Upper lobe of left lung (tissue), 6 donors: ENCODE results near the gene PDAP1. TPM values are rescaled to one million over a fixed set of nuclear protein-coding genes. Genes with fewer than 3 reads are reported as not detected.
"Not testable (repeated sequence)": the region's sequence is repeated elsewhere in the genome, so short reads cannot be mapped to it uniquely, and the experiment has no call there.

Experiments
- ATAC-seq, 2 donors: fragments of 200-7000 bp; cut with Tn5 transposase; one replicate each; pipeline ENCODE4 v1.9.1; 2022; ENCODE audit warnings: mild to moderate bottlenecking in 2 of 2, moderate library complexity in 2 of 2; ENCODE audit not compliant: low FRiP score in 2 of 2
- DNase-seq, 2 donors: peaks; one replicate each; pipeline ENCODE4 v3.0.0-alpha.2; 2019 to 2020
- H3K27ac ChIP-seq, 4 donors: fragments of 200-600 bp; sonication (generic); one replicate each; pipeline ENCODE4 v1.5.1; 2016 to 2019
- H3K27me3 ChIP-seq, 4 donors: fragments of 200-600 bp; sonication (generic); one replicate each; pipeline ENCODE4 v1.5.1; 2017 to 2019
- H3K36me3 ChIP-seq, 4 donors: fragments of 200-600 bp; sonication (generic); one replicate each; pipeline ENCODE4 v1.5.1; 2016 to 2019
- H3K4me1 ChIP-seq, 4 donors: fragments of 200-600 bp; sonication (generic); one replicate each; pipeline ENCODE4 v1.5.1; 2018 to 2019
- H3K4me3 ChIP-seq, 4 donors: fragments of 200-600 bp; sonication (generic); one replicate each; pipeline ENCODE4 v1.5.1; 2017 to 2019; ENCODE audit warnings: mild to moderate bottlenecking in 2 of 4, moderate library complexity in 1 of 4
- H3K9me3 ChIP-seq, 4 donors: fragments of 200-600 bp; sonication (generic); one replicate each; pipeline ENCODE4 v1.5.1; 2018 to 2019
- EP300 ChIP-seq, 4 donors: sonication (generic); formaldehyde crosslinking; IDR thresholded peaks; one replicate each; pipeline ENCODE4 v1.5.1; 2017; ENCODE audit warnings: antibody characterized with exemption in 4 of 4, control low read depth in 2 of 4
- POLR2A ChIP-seq, 4 donors: fragments of 450-650 bp; IDR thresholded peaks; one replicate each; pipeline ENCODE4 v1.5.1; 2016 to 2017; ENCODE audit warnings: antibody characterized with exemption in 4 of 4, mild to moderate bottlenecking in 2 of 4
- POLR2AphosphoS5 ChIP-seq, 2 donors: sonication (generic); formaldehyde crosslinking; IDR thresholded peaks; one replicate each; pipeline ENCODE4 v1.5.1; 2017; ENCODE audit warnings: antibody characterized with exemption in 2 of 2
- WGBS, 2 donors: methylation state at CpG; one replicate each; pipeline ENCODE4 v1.1.5; 2017 to 2018; 5-methylcytosine and 5-hydroxymethylcytosine counted together
- total RNA-seq, 6 donors: library from RNA; depleted of rRNA in 4 of 6; stranded (reverse); fragments of >200 nt in 4 of 6; gene quantifications; one replicate each; pipeline versions ENCODE4 v1.1.0 to v1.2.1, GENCODE V29; 2016 to 2021
- TF ChIP-seq, protein P1 (sequence below), 6 experiments: fragments of 450-650 bp in 4 of 6; fragments of 200-600 bp in 2 of 6; sonication (generic) in 2 of 6; IDR thresholded peaks; one replicate each; pipeline ENCODE4 v1.5.1; 2016 to 2019; ENCODE audit warnings: antibody characterized with exemption in 6 of 6
- donor health status: DM: no; HTN: no; CAD: no; lungs with moderate emphysema.
- donor health status: DM: no; HTN: yes; CAD: no; lungs with severe emphysema.

The PDAP1 gene
- total RNA-seq, 6 donors from 2014 or later, result 31.4 to 76.0 (median 67.4) TPM

- Histone ChIP-seq H3K36me3 (peaks cover 43 to 91% (median 75%) of the 10 kb centered on the region in 4 donors), H3K27me3 (no peaks in the 10 kb centered on the region), H3K9me3 (no peaks in the 10 kb centered on the region), H3K4me1 (no peaks in the 10 kb centered on the region), H3K27ac (no peak overlapping the region), H3K4me3 (no peak overlapping the region)
- DNase-seq (peak in 1 of 2 donors; percentile 74), ATAC-seq (peak in 1 of 2 donors; percentile 42)
- WGBS, 2 donors, result 89 to 93% methylated on average over 24 to 26 of the region's 29 CpGs
- TF ChIP-seq EP300 (IDR thresholded peaks at IDR 0.05) (no peak), POLR2AphosphoS5 (IDR thresholded peaks at IDR 0.05) (no peak)
- TF ChIP-seq, protein P1, sequence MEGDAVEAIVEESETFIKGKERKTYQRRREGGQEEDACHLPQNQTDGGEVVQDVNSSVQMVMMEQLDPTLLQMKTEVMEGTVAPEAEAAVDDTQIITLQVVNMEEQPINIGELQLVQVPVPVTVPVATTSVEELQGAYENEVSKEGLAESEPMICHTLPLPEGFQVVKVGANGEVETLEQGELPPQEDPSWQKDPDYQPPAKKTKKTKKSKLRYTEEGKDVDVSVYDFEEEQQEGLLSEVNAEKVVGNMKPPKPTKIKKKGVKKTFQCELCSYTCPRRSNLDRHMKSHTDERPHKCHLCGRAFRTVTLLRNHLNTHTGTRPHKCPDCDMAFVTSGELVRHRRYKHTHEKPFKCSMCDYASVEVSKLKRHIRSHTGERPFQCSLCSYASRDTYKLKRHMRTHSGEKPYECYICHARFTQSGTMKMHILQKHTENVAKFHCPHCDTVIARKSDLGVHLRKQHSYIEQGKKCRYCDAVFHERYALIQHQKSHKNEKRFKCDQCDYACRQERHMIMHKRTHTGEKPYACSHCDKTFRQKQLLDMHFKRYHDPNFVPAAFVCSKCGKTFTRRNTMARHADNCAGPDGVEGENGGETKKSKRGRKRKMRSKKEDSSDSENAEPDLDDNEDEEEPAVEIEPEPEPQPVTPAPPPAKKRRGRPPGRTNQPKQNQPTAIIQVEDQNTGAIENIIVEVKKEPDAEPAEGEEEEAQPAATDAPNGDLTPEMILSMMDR (IDR thresholded peaks at IDR 0.05), result no peak
Observed at GRCh38 chr7:99419323-99420021, 11.1 kb upstream of the PDAP1 start.

GRCh38 chr7:99418260-99418659 is 9.9 kb upstream of the PDAP1 start:
- WGBS, 2 donors, result 90 to 94% methylated on average over 2 to 9 of the region's 9 CpGs
- ATAC-seq (no peak), DNase-seq (no peak)
- H3K9me3 ChIP-seq, result no peaks in the 10 kb centered on the region
- no peak for TF ChIP-seq POLR2AphosphoS5 (IDR thresholded peaks at IDR 0.05)
- no peak for TF ChIP-seq POLR2A (IDR thresholded peaks at IDR 0.05)
- no peak for TF ChIP-seq EP300 (IDR thresholded peaks at IDR 0.05)
- TF ChIP-seq, protein P1 (IDR thresholded peaks at IDR 0.05), result no peak
- no peak overlapping the region for H3K27ac ChIP-seq
- no peaks in the 10 kb centered on the region for H3K27me3 ChIP-seq
- H3K36me3 ChIP-seq, result peaks cover 52 to 88% (median 76%) of the 10 kb centered on the region in 4 donors
- H3K4me1 ChIP-seq, result no peaks in the 10 kb centered on the region
- H3K4me3 ChIP-seq, result no peak overlapping the region

DNA sequence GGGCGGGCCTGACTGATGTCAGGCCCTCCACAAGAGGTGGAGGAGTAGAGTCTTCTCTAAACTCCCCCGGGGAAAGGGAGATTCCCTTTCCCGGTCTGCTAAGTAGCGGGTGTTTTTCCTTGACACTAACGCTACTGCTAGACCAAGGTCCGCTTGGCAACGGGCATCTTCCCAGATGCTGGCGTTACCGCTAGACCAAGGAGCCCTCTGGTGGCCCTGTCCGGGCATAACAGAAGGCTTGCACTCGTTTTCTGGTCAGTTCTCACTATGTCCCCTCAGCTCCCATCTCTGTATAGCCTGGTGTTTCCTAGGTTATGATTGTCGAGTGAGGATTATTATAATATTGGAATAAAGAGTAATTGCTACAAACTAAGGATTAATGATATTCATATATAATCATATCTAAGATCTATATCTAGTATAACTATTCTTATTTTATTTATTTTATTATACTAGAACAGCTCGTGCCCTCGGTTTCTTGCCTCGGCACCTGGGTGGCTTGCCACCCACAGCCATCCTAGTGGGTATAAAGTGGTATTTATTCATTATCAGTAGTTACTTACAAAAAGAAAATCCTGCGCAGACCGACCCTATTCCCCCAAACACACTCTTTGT is 7.2 kb upstream of the PDAP1 start:
- peaks cover 61 to 99% (median 89%) of the 10 kb centered on the region in 4 donors for H3K36me3 ChIP-seq
- H3K4me1 ChIP-seq, H3K9me3 ChIP-seq, ATAC-seq, H3K4me3 ChIP-seq, H3K27me3 ChIP-seq, H3K27ac ChIP-seq: not testable (repeated sequence)
- WGBS, 2 donors, result 69 to 76% methylated on average over 15 to 17 of the region's 17 CpGs
- DNase-seq, result peak in 1 of 2 donors; percentile 55
- TF ChIP-seq, protein P1 (IDR thresholded peaks at IDR 0.05), result peak; percentile 14 to 61 (median 50)

- no peak overlapping the region for H3K27ac ChIP-seq
- H3K4me1 ChIP-seq, result peaks cover 27 to 38% (median 31%) of the 10 kb centered on the region in 4 donors
- no peak overlapping the region for H3K4me3 ChIP-seq
- H3K9me3 ChIP-seq, result no peaks in the 10 kb centered on the region
- no peaks in the 10 kb centered on the region for H3K27me3 ChIP-seq
- peaks cover 21 to 53% (median 44%) of the 10 kb centered on the region in 4 donors for H3K36me3 ChIP-seq
- WGBS, 2 donors, result 96 to 100% methylated on average over 2 of the region's 2 CpGs
- DNase-seq, result no peak
- ATAC-seq, result no peak
- TF ChIP-seq, protein P1 (IDR thresholded peaks at IDR 0.05), result no peak
- TF ChIP-seq POLR2A (IDR thresholded peaks at IDR 0.05) (no peak), EP300 (IDR thresholded peaks at IDR 0.05) (no peak), POLR2AphosphoS5 (IDR thresholded peaks at IDR 0.05) (no peak)
Observed at GRCh38 chr7:99410635-99411034, 2.2 kb upstream of the PDAP1 start.
